ENCODE data around the gene WDFY4. TPM values are rescaled to one million over a fixed set of nuclear protein-coding genes. Genes with fewer than 3 reads are reported as not detected.
A peak's percentile ranks its signal among the peaks of the same experiment; 100 is the strongest.

The WDFY4 gene
- total and polyA plus RNA-seq, 5 experiments from 2014 or later, result 0.04 to 8.5 (median 4.3) TPM; not detected in 1

- Mint-ChIP-seq H3K4me3 (no peak overlapping the region), H3K27me3 (peaks cover 0 to 13% (median 2%) of the 10 kb centered on the region in 5 donors), H3K36me3 (no peaks in the 10 kb centered on the region), H3K9me3 (no peaks in the 10 kb centered on the region), H3K27ac (no peak overlapping the region), H3K4me1 (no peaks in the 10 kb centered on the region)
- no peak for DNase-seq
- ATAC-seq, result no peak
- POLR2A ChIA-PET, result no interaction called here
Measured at GRCh38 chr10:48965460-48965859, 280.8 kb downstream of the WDFY4 start.

GRCh38 chr10:48968036-48968435, 283.4 kb downstream of the WDFY4 start:
- no peaks in the 10 kb centered on the region for H3K9me3 Mint-ChIP-seq
- DNase-seq (peak in 1 of 10 donors; percentile 30), ATAC-seq (no peak)
- H3K36me3 Mint-ChIP-seq, result no peaks in the 10 kb centered on the region
- no peaks in the 10 kb centered on the region for H3K4me1 Mint-ChIP-seq
- H3K27me3 Mint-ChIP-seq, result peaks cover 0 to 16% (median 5%) of the 10 kb centered on the region in 5 donors
- H3K27ac Mint-ChIP-seq, result no peak overlapping the region
- no peak overlapping the region for H3K4me3 Mint-ChIP-seq
- POLR2A ChIA-PET, result no interaction called here

- Mint-ChIP-seq H3K4me3 (no peak overlapping the region), H3K36me3 (no peaks in the 10 kb centered on the region), H3K27me3 (peaks cover 0 to 17% (median 5%) of the 10 kb centered on the region in 5 donors), H3K4me1 (no peaks in the 10 kb centered on the region), H3K9me3 (no peaks in the 10 kb centered on the region), H3K27ac (no peak overlapping the region)
- POLR2A ChIA-PET, result no interaction called here
- no peak for DNase-seq
- no peak for ATAC-seq
Measured at GRCh38 chr10:48970046-48970445, 285.4 kb downstream of the WDFY4 start.

- DNase-seq, result no peak
- no peaks in the 10 kb centered on the region for H3K9me3 Mint-ChIP-seq
- no peak overlapping the region for H3K27ac Mint-ChIP-seq
- no peak overlapping the region for H3K4me3 Mint-ChIP-seq
- peaks cover 0 to 21% (median 5%) of the 10 kb centered on the region in 5 donors for H3K27me3 Mint-ChIP-seq
- H3K4me1 Mint-ChIP-seq, result peaks cover 0 to 2% (median 0%) of the 10 kb centered on the region in 4 donors
- H3K36me3 Mint-ChIP-seq, result no peaks in the 10 kb centered on the region
- no peak for ATAC-seq
- POLR2A ChIA-PET, result no interaction called here
Measured at GRCh38 chr10:48970654-48971053, 286.0 kb downstream of the WDFY4 start.

- no peak overlapping the region for H3K27ac Mint-ChIP-seq
- POLR2A ChIA-PET, result no interaction called here
- H3K4me1 Mint-ChIP-seq, result peaks cover 0 to 2% (median 0%) of the 10 kb centered on the region in 4 donors
- ATAC-seq, result no peak
- H3K36me3 Mint-ChIP-seq, result no peaks in the 10 kb centered on the region
- H3K27me3 Mint-ChIP-seq, result peaks cover 0 to 10% (median 2%) of the 10 kb centered on the region in 5 donors
- DNase-seq, result no peak
- H3K4me3 Mint-ChIP-seq, result no peak overlapping the region
- H3K9me3 Mint-ChIP-seq, result no peaks in the 10 kb centered on the region
Measured at GRCh38 chr10:48973065-48973464, 288.4 kb downstream of the WDFY4 start.

- POLR2A ChIA-PET, result no interaction called here
- H3K4me3 Mint-ChIP-seq, result no peak overlapping the region
- H3K27ac Mint-ChIP-seq, result no peak overlapping the region
- ATAC-seq (no peak), DNase-seq (no peak)
- peaks cover 0 to 2% (median 0%) of the 10 kb centered on the region in 4 donors for H3K4me1 Mint-ChIP-seq
- peaks cover 0 to 10% (median 2%) of the 10 kb centered on the region in 5 donors for H3K27me3 Mint-ChIP-seq
- no peaks in the 10 kb centered on the region for H3K9me3 Mint-ChIP-seq
- H3K36me3 Mint-ChIP-seq, result no peaks in the 10 kb centered on the region
Measured at GRCh38 chr10:48974510-48975156, 290.0 kb downstream of the WDFY4 start.

- ATAC-seq (no peak), DNase-seq (no peak)
- Mint-ChIP-seq H3K4me1 (peaks cover 0 to 2% (median 0%) of the 10 kb centered on the region in 4 donors), H3K27me3 (peaks cover 0 to 10% (median 2%) of the 10 kb centered on the region in 5 donors), H3K4me3 (no peak overlapping the region), H3K9me3 (no peaks in the 10 kb centered on the region), H3K27ac (no peak overlapping the region), H3K36me3 (no peaks in the 10 kb centered on the region)
- POLR2A ChIA-PET, result no interaction called here
Measured at GRCh38 chr10:48976196-48976595, 291.5 kb downstream of the WDFY4 start.

- POLR2A ChIA-PET, result no interaction called here
- Mint-ChIP-seq H3K36me3 (no peaks in the 10 kb centered on the region), H3K4me3 (no peak overlapping the region), H3K27me3 (peaks cover 0 to 6% (median 0%) of the 10 kb centered on the region in 5 donors), H3K27ac (no peak overlapping the region), H3K9me3 (no peaks in the 10 kb centered on the region), H3K4me1 (peaks cover 0 to 2% (median 0%) of the 10 kb centered on the region in 4 donors)
- ATAC-seq, result no peak
- DNase-seq, result no peak
Measured at GRCh38 chr10:48978318-48978717, 293.6 kb downstream of the WDFY4 start.

- DNase-seq, result peak in 1 of 10 donors; percentile 5
- no peak overlapping the region for H3K27ac Mint-ChIP-seq
- POLR2A ChIA-PET, result no interaction called here
- no peaks in the 10 kb centered on the region for H3K9me3 Mint-ChIP-seq
- ATAC-seq, result no peak
- H3K4me1 Mint-ChIP-seq, result no peaks in the 10 kb centered on the region
- H3K4me3 Mint-ChIP-seq, result no peak overlapping the region
- H3K36me3 Mint-ChIP-seq, result no peaks in the 10 kb centered on the region
- H3K27me3 Mint-ChIP-seq, result no peaks in the 10 kb centered on the region
Measured at GRCh38 chr10:48981310-48981907, 296.7 kb downstream of the WDFY4 start.

- ATAC-seq (no peak), DNase-seq (no peak)
- Mint-ChIP-seq H3K9me3 (no peaks in the 10 kb centered on the region), H3K4me1 (no peaks in the 10 kb centered on the region), H3K4me3 (no peak overlapping the region), H3K27me3 (no peaks in the 10 kb centered on the region), H3K27ac (no peak overlapping the region), H3K36me3 (no peaks in the 10 kb centered on the region)
- POLR2A ChIA-PET, result no interaction called here
Measured at GRCh38 chr10:48982584-48982983, 297.9 kb downstream of the WDFY4 start.

- POLR2A ChIA-PET, result no interaction called here
- Mint-ChIP-seq H3K36me3 (no peaks in the 10 kb centered on the region), H3K4me3 (no peak overlapping the region), H3K27ac (no peak overlapping the region), H3K9me3 (no peaks in the 10 kb centered on the region), H3K27me3 (no peaks in the 10 kb centered on the region), H3K4me1 (no peaks in the 10 kb centered on the region)
- DNase-seq, result no peak
- ATAC-seq, result no peak
Measured at GRCh38 chr10:48983648-48984351, 299.1 kb downstream of the WDFY4 start.

- Mint-ChIP-seq H3K9me3 (no peaks in the 10 kb centered on the region), H3K4me1 (no peaks in the 10 kb centered on the region), H3K27ac (no peak overlapping the region), H3K36me3 (no peaks in the 10 kb centered on the region), H3K27me3 (no peaks in the 10 kb centered on the region), H3K4me3 (no peak overlapping the region)
- POLR2A ChIA-PET, result no interaction called here
- ATAC-seq (peak in 1 of 2 donors; percentile 27), DNase-seq (no peak)
Measured at GRCh38 chr10:48985621-48986158, 301.0 kb downstream of the WDFY4 start.

GRCh38 chr10:48990226-48990625, 305.6 kb downstream of the WDFY4 start:
- POLR2A ChIA-PET, result no interaction called here
- Mint-ChIP-seq H3K27me3 (no peaks in the 10 kb centered on the region), H3K4me3 (no peak overlapping the region), H3K9me3 (no peaks in the 10 kb centered on the region), H3K36me3 (no peaks in the 10 kb centered on the region), H3K4me1 (no peaks in the 10 kb centered on the region), H3K27ac (no peak overlapping the region)
- DNase-seq, result no peak
- ATAC-seq, result no peak

Measured in naive thymus-derived CD8-positive, alpha-beta T cell (primary cell).